K562 (cell line): ENCODE results near the gene NDFIP1. TPM values are rescaled to one million over a fixed set of nuclear protein-coding genes. Genes with fewer than 3 reads are reported as not detected.

Source experiments
- ATAC-seq: fragments of 200-7000 bp; cut with Tn5 transposase; 3 replicates; pipeline ENCODE4 v1.9.1; 2020; ENCODE audit warnings: moderate library complexity
- BruUV-seq: library from RNA; stranded (reverse); fragments of 400-500 nt; replicated peaks from 2 replicates; lab custom pipeline; 2021; lab: Mats Ljungman, UMichigan
- CTCF ChIA-PET: fragments of 300-600 bp; formaldehyde crosslinking; extraction: SDS; loops from one replicate; lab custom pipeline; 2021; ENCODE audit warnings: low intra/inter-chr PET ratio; lab: Yijun Ruan, JAX
- POLR2A ChIA-PET: fragments of 300-600, 350-650 bp; sonication (Branson Sonifier 250); formaldehyde crosslinking; extraction: SDS; loops from one replicate; lab custom pipeline; 2021; ENCODE audit warnings: antibody characterized with exemption, inconsistent platforms; lab: Yijun Ruan, JAX
- DNase-seq, 4 experiments: peaks; one replicate each; pipeline versions ENCODE4 v3.0.0 to v3.0.0-alpha.2; 2011 to 2018; ENCODE audit warnings: low spot score in 3 of 4, mixed read lengths in 3 of 4; ENCODE audit errors: extremely low read depth in 1 of 4
- FAIRE-seq: peaks from 2 replicates; lab custom pipeline; 2011; peaks lifted over from hg19 to GRCh38; lab: Jason Lieb, UNC
- H2AFZ ChIP-seq: 2 replicates; pipeline ENCODE4 v1.6.0; 2011; ENCODE audit warnings: low read depth, low read length, control low read depth, inconsistent platforms
- H3K27ac ChIP-seq: fragments of 200-600 bp; 3 replicates; pipeline ENCODE4 v1.8.0; 2011; ENCODE audit warnings: low read depth, mild to moderate bottlenecking, control low read depth, inconsistent platforms, low read length, moderate library complexity, mixed read lengths; ENCODE audit errors: extremely low read depth
- H3K27me3 ChIP-seq, 2 experiments: fragments of 300-600 bp in 1 of 2; 2 replicates in 1 of 2; 3 replicates in 1 of 2; pipeline versions ENCODE4 v1.6.0 to v1.8.0; 2011; ENCODE audit warnings: inconsistent platforms in 2 of 2, low read length in 2 of 2, mild to moderate bottlenecking in 1 of 2, mixed read lengths in 1 of 2, moderate library complexity in 1 of 2; ENCODE audit not compliant: control insufficient read depth in 2 of 2, insufficient read depth in 2 of 2
- H3K36me3 ChIP-seq: fragments of 300-600 bp; 3 replicates; pipeline ENCODE4 v1.8.0; 2011; ENCODE audit warnings: mild to moderate bottlenecking, low read length, inconsistent platforms; ENCODE audit not compliant: control insufficient read depth, insufficient read depth
- H3K4me1 ChIP-seq, 2 experiments: fragments of 200-600 bp in 1 of 2; replicated peaks in 1 of 2; 2 replicates in 1 of 2; 3 replicates in 1 of 2; pipeline versions ENCODE4 v1.5.1 to v1.8.0; 2011; ENCODE audit warnings: inconsistent platforms in 2 of 2, low read length in 2 of 2, mild to moderate bottlenecking in 1 of 2, mixed read lengths in 1 of 2, moderate library complexity in 1 of 2; ENCODE audit not compliant: control insufficient read depth in 2 of 2, insufficient read depth in 2 of 2
- H3K4me2 ChIP-seq: 2 replicates; pipeline ENCODE4 v1.6.1; 2011; ENCODE audit warnings: low read length, control low read depth, inconsistent platforms, mixed read lengths; ENCODE audit not compliant: insufficient read depth
- H3K4me3 ChIP-seq: fragments of 200-600 bp; sonication (generic), shearing (Covaris generic); 2 replicates; pipeline ENCODE4 v1.5.1; 2016; ENCODE audit warnings: control low read depth, inconsistent platforms
- H3K79me2 ChIP-seq: fragments of 200-600 bp; 3 replicates; pipeline ENCODE4 v1.8.0; 2011; ENCODE audit warnings: low read length, inconsistent platforms; ENCODE audit not compliant: control insufficient read depth, insufficient read depth
- H3K9ac ChIP-seq, 2 experiments: 2 replicates each; pipeline versions ENCODE4 v1.6.0 to v1.6.1; 2011; ENCODE audit warnings: low read depth in 2 of 2, low read length in 2 of 2, control low read depth in 1 of 2, inconsistent platforms in 1 of 2, mild to moderate bottlenecking in 1 of 2, mixed read lengths in 1 of 2; ENCODE audit not compliant: insufficient read depth in 1 of 2
- H3K9me1 ChIP-seq: one replicate; pipeline ENCODE4 v1.6.0; 2011; ENCODE audit warnings: inconsistent platforms, mild to moderate bottlenecking, low read length, moderate library complexity; ENCODE audit not compliant: control insufficient read depth, insufficient read depth
- H3K9me3 ChIP-seq: replicated peaks from 2 replicates; pipeline ENCODE4 v1.5.1; 2011; ENCODE audit warnings: low read depth, low read length, inconsistent platforms; ENCODE audit not compliant: control insufficient read depth, insufficient read depth
- H4K20me1 ChIP-seq: replicated peaks from 2 replicates; pipeline ENCODE4 v1.6.1; 2011; ENCODE audit warnings: low read length, inconsistent platforms, mixed read lengths; ENCODE audit not compliant: control insufficient read depth, insufficient read depth
- C11orf30 ChIP-seq: fragments of 450-650 bp; IDR thresholded peaks from 2 replicates; pipeline ENCODE4 v1.6.1; 2016; ENCODE audit warnings: low read depth, mild to moderate bottlenecking
- CBX1 ChIP-seq: sonication (generic); IDR thresholded peaks from 2 replicates; pipeline ENCODE4 v1.6.1; 2016; ENCODE audit warnings: antibody characterized with exemption, low read depth, mild to moderate bottlenecking
- IFI16 ChIP-seq: fragments of 250-450 bp; sonication (Bioruptor Pico); IDR thresholded peaks from 2 replicates; pipeline ENCODE4 v2.1.2; 2022; ENCODE audit warnings: mild to moderate bottlenecking, inconsistent platforms
- IRF2 ChIP-seq: sonication (generic); formaldehyde crosslinking; IDR thresholded peaks from 2 replicates; pipeline ENCODE4 v1.8.1; 2022; ENCODE audit warnings: mild to moderate bottlenecking, missing genetic modification reagents
- KLF1 ChIP-seq: fragments of 450-650 bp; IDR thresholded peaks from 2 replicates; pipeline ENCODE4 v1.6.1; 2016; ENCODE audit warnings: missing genetic modification characterization, missing compliant biosample characterization
- MAFF ChIP-seq: IDR thresholded peaks from 2 replicates; pipeline ENCODE4 v1.6.1; 2012; ENCODE audit warnings: low read length, improper control_type of control experiment
- MAFG ChIP-seq: fragments of 450-650 bp; conservative IDR thresholded peaks from 2 replicates; pipeline ENCODE4 v1.6.1; 2016; ENCODE audit warnings: missing genetic modification characterization, missing compliant biosample characterization
- MAFK ChIP-seq: IDR thresholded peaks from 2 replicates; pipeline ENCODE4 v1.6.1; 2011; ENCODE audit warnings: low read length, improper control_type of control experiment
- RB1 ChIP-seq: fragments of 450-650 bp; IDR thresholded peaks from 2 replicates; pipeline ENCODE4 v1.6.1; 2017; ENCODE audit warnings: low read depth, mild to moderate bottlenecking
- SRSF7 ChIP-seq: fragments of 200-400 bp; formaldehyde crosslinking; optimal IDR thresholded peaks from 2 replicates; pipeline ENCODE3; 2017; ENCODE audit warnings: mild to moderate bottlenecking, low read depth, low read length
- STAG1 ChIP-seq: sonication (generic); formaldehyde crosslinking; IDR thresholded peaks from 2 replicates; pipeline ENCODE4 v1.5.0; 2020; ENCODE audit warnings: missing genetic modification reagents, borderline replicate concordance
- ZNF12 ChIP-seq: sonication (generic); formaldehyde crosslinking; IDR thresholded peaks from 2 replicates; pipeline ENCODE4 v1.4.0; 2020; ENCODE audit warnings: mild to moderate bottlenecking, missing genetic modification reagents
- ZNF121 ChIP-seq: sonication (generic); formaldehyde crosslinking; conservative IDR thresholded peaks from 2 replicates; pipeline ENCODE4 v1.8.0; 2022; ENCODE audit warnings: missing genetic modification reagents
- ZNF586 ChIP-seq: fragments of 450-650 bp; formaldehyde crosslinking; conservative IDR thresholded peaks from 2 replicates; pipeline ENCODE4 v1.4.0; 2020; ENCODE audit warnings: mild to moderate bottlenecking, moderate library complexity
- WGBS: fragments of 100-300 bp; shearing (Covaris generic); methylation state at CpG from one replicate; pipeline ENCODE4 v1.1.6; 2016; ENCODE audit warnings: low coverage, mixed read lengths; ENCODE audit not compliant: insufficient coverage; ENCODE audit errors: missing lambda C conversion rate; 5-methylcytosine and 5-hydroxymethylcytosine counted together
- in situ Hi-C: fragments of 300-500 bp; cut with MboI; formaldehyde crosslinking; loops from 4 replicates; pipeline ENCODE4 v1.15.0; 2018; ENCODE audit warnings: inconsistent platforms, mixed read lengths
- intact Hi-C: fragments of 100-400 bp; cut with micrococcal nuclease; formaldehyde crosslinking; loops from 2 replicates; pipeline ENCODE4 v1.14.2; 2022
- polyA plus RNA-seq, 8 experiments: library from polyadenylated mRNA; depleted of rRNA in 4 of 8; stranded (reverse) in 5 of 8; unstranded in 3 of 8; fragments of >200 nt; fragmentation: Nextera tagmentation in 2 of 8; fragmentation: Illumina TruSeq in 1 of 8; extraction: Ambion mirVana in 2 of 8; extraction: Trizol in 1 of 8; gene quantifications; 2 replicates each; pipeline versions ENCODE4 v1.2.1 to v1.2.3, GENCODE V29; 2011 to 2014; ENCODE audit warnings: inconsistent platforms in 1 of 8, missing spikeins in 1 of 8
- total RNA-seq, 7 experiments: library from RNA; depleted of rRNA in 6 of 7; stranded (reverse); fragments of >200 nt in 6 of 7; fragmentation: Illumina TruSeq in 2 of 7; extraction: Trizol in 2 of 7; gene quantifications; 2 replicates each; pipeline versions ENCODE4 v1.2.1 to v1.2.3, GENCODE V29; 2011 to 2021; ENCODE audit warnings: low replicate concordance in 1 of 7
- TF ChIP-seq, protein P1 (sequence below): fragments of 450-650 bp; IDR thresholded peaks from 2 replicates; pipeline ENCODE4 v1.6.1; 2014; ENCODE audit warnings: low read depth, mild to moderate bottlenecking, moderate library complexity, borderline replicate concordance
- TF ChIP-seq, protein P2 (sequence below), 2 experiments: fragments of 450-650 bp in 1 of 2; sonication (generic) in 1 of 2; formaldehyde crosslinking; conservative IDR thresholded peaks; 2 replicates each; pipeline versions ENCODE4 v1.4.0 to v1.8.1; 2020 to 2022; ENCODE audit warnings: mild to moderate bottlenecking in 1 of 2, missing genetic modification reagents in 1 of 2

The NDFIP1 gene
- total and polyA plus RNA-seq, 9 of the 15 experiments (the other 6 are each of a cell fraction or from before 2014, with no cell fraction given), result 5.3 to 37.5 (median 31.9) TPM

- no peak for TF ChIP-seq STAG1
- TF ChIP-seq ZNF121 (CRISPR knock-in tag), result peak; percentile 93
- TF ChIP-seq SRSF7, result no peak
- BruUV-seq, result no TSS peak
- no peak overlapping the region for H2AFZ ChIP-seq
- H3K27me3 ChIP-seq, result no peaks in the 10 kb centered on the region
- POLR2A ChIA-PET, result interaction anchor here (1.5 kb wide), 1 partner anchor 9 kb away, joined by 5 read pairs; no protein-coding TSS in a partner anchor
- H3K9me1 ChIP-seq, result no peaks in the 10 kb centered on the region
- WGBS, result 72% methylated on average over 3 of the region's 3 CpGs
- CTCF ChIA-PET, result no interaction called here
- no peaks in the 10 kb centered on the region for H4K20me1 ChIP-seq
- H3K79me2 ChIP-seq, result peaks cover 86% of the 10 kb centered on the region
- no peak for FAIRE-seq
- H3K27ac ChIP-seq, result no peak overlapping the region
- in situ Hi-C loops, result loop anchor here (25.0 kb wide), 1 partner anchor 913 kb away; the partner anchor contains the start of genes PCDHB12, PCDHB13 and PCDHB14
- H3K4me1 ChIP-seq, result peaks cover 0 to 17% of the 10 kb centered on the region in 2 experiments; a peak in 3 of 5 replicates
- intact Hi-C loops, result no loop called here
- H3K4me3 ChIP-seq, result no peak overlapping the region
- no peak overlapping the region for H3K9ac ChIP-seq
- DNase-seq, result no peak
- no peak for ATAC-seq
- H3K36me3 ChIP-seq, result peaks cover 13% of the 10 kb centered on the region
- no peaks in the 10 kb centered on the region for H3K9me3 ChIP-seq
- no peak overlapping the region for H3K4me2 ChIP-seq
Observed at GRCh38 chr5:142125378-142125777, 16.8 kb downstream of the NDFIP1 start.

GRCh38 chr5:142125963-142126362, 17.4 kb downstream of the NDFIP1 start:
- no peak for ATAC-seq
- ChIA-PET CTCF (no interaction called here), POLR2A (interaction anchor here (0.5 to 1.5 kb wide), 2 partner anchors 8 to 454 kb away, joined by 3 to 5 read pairs; no protein-coding TSS in a partner anchor)
- no peak overlapping the region for H3K4me3 ChIP-seq
- H2AFZ ChIP-seq, result no peak overlapping the region
- no peak overlapping the region for H3K9ac ChIP-seq
- no peak for FAIRE-seq
- H3K9me3 ChIP-seq, result no peaks in the 10 kb centered on the region
- H3K9me1 ChIP-seq, result no peaks in the 10 kb centered on the region
- no TSS peak for BruUV-seq
- H3K4me1 ChIP-seq, result peaks cover 0 to 11% of the 10 kb centered on the region in 2 experiments; a peak in 3 of 5 replicates
- intact Hi-C loops (no loop called here), in situ Hi-C loops (loop anchor here (25.0 kb wide), 1 partner anchor 914 kb away; the partner anchor contains the start of genes PCDHB12, PCDHB13 and PCDHB14)
- no peaks in the 10 kb centered on the region for H3K27me3 ChIP-seq
- H4K20me1 ChIP-seq, result no peaks in the 10 kb centered on the region
- no peak overlapping the region for H3K4me2 ChIP-seq
- DNase-seq, result no peak
- peaks cover 7% of the 10 kb centered on the region; the same call in 2 of the 3 replicates for H3K36me3 ChIP-seq
- H3K27ac ChIP-seq, result no peak overlapping the region
- peaks cover 84% of the 10 kb centered on the region for H3K79me2 ChIP-seq
- peak; percentile 18; the same call in 1 of the 2 replicates for TF ChIP-seq MAFF
- no peak for TF ChIP-seq ZNF12 (CRISPR knock-in tag)
- no peak for TF ChIP-seq RB1
- no peak for TF ChIP-seq IFI16 (CRISPR knock-in tag)
- TF ChIP-seq CBX1, result no peak
- TF ChIP-seq MAFK, result peak; percentile 45; the same call in 1 of the 2 replicates
- TF ChIP-seq, protein P1, sequence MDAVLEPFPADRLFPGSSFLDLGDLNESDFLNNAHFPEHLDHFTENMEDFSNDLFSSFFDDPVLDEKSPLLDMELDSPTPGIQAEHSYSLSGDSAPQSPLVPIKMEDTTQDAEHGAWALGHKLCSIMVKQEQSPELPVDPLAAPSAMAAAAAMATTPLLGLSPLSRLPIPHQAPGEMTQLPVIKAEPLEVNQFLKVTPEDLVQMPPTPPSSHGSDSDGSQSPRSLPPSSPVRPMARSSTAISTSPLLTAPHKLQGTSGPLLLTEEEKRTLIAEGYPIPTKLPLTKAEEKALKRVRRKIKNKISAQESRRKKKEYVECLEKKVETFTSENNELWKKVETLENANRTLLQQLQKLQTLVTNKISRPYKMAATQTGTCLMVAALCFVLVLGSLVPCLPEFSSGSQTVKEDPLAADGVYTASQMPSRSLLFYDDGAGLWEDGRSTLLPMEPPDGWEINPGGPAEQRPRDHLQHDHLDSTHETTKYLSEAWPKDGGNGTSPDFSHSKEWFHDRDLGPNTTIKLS, result no peak
- TF ChIP-seq KLF1 (tag), result no peak
- peak; percentile 71; the same call in 1 of the 2 replicates for TF ChIP-seq C11orf30
- TF ChIP-seq, protein P2, sequence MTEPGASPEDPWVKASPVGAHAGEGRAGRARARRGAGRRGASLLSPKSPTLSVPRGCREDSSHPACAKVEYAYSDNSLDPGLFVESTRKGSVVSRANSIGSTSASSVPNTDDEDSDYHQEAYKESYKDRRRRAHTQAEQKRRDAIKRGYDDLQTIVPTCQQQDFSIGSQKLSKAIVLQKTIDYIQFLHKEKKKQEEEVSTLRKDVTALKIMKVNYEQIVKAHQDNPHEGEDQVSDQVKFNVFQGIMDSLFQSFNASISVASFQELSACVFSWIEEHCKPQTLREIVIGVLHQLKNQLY (CRISPR knock-in tag; conservative IDR thresholded peaks at IDR 0.05), result no peak
- peak; percentile 26; the same call in 1 of the 2 replicates for TF ChIP-seq MAFG (tag)
- no peak for TF ChIP-seq IRF2 (CRISPR knock-in tag)
- TF ChIP-seq ZNF586, result no peak
